HG03460 (cell line): ENCODE measurements around the gene RPP25L.

Experiments
- ATAC-seq: cut with Tn5 transposase; IDR thresholded peaks from one replicate; pipeline ENCODE4 v1.9.1; 2021; ENCODE audit not compliant: unreplicated experiment

Gene RPP25L

DNA sequence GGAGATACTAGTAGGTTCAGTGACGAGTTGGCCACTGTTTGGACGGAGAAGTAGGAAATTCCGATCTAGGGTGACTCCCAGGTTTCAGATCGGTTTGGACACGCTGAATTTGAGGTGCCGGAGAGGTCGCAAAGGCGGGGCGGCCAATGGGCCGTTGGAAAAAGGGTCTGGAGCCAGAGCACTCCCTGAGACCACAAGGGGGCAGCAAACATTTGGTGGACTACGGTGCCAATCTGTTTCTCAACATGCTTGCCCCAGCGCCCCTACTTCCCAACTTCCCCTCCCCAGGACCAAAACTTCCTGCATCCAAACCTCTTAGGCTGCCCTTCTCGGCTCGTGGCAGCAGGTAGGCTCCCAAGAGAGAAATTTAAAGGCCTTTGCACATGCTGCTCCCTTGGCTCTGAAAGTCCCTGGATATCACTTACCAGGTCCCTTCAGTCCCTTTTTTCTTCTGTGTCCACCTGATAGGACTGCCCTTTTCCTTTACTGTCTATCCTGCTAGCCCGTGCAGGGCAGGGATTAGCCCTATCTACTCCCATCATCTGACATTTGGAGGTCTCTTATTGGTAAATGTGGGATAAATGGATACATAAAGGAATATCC is 992 bp upstream of the RPP25L start:
- peak; percentile 43 for ATAC-seq

DNA sequence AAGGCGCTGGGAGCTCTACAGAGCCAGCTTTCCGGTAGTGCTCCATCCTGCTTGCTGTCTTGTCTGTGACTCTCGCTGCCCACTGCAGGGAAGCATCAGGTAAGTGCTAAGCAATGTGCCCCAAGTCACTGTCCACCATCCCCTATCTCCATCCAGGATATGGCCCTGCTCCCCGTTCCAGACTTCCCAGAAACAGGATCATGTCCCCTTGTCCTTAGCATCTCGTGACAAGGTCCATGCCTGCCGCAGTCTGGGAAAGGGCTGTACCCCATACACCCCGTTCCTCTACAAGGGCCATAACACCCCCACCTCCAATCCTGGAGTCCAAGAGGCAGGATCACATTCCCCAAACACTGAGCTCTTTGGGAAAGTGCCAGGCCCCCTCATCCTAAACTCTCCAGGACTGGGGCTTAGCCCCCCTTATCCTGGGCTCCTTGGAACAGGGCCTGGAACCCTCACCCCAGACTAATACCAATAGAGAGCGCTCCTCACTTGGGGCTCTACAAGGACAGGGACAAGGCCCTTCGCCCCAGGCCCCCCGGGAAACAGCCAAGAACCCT is 566 bp downstream of the RPP25L start:
- ATAC-seq, result no peak

DNA sequence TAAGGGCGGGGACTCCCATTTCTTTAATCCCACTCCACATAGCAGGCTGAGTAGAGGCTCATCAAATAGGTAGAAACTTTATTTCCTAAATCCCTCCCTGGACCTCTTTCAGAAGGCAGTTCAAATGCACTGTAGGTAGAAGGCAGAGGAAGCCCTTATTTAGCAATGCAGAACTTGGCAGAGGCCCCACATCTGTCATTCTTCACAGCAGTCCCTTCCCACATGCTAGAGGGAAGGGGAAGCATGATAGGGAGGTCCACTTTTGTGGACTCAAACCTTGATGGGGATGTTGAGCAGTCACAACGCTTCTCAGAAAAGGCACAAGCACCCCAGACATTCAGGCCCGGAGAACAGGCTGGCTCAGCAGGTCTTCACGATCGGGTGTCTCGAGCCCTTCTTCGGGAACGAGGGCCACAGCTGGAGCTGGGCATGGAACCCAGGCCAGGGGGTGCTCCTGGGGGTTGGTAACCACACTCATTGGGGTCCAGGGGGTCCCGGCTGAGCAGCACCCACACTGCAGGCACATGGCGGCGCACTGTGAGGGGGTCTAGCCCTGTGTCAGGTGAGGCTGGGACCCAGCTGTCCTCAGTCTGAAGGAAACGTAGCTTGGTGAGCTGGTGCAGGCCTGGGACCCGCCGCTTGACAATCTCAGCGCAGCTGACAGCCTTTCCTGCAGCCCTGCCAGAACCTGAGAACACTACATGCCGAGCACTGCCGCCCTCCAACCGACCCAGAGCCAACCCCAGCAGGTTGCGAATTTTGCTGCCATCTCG is 1.3 kb downstream of the RPP25L start:
- no peak for ATAC-seq

DNA sequence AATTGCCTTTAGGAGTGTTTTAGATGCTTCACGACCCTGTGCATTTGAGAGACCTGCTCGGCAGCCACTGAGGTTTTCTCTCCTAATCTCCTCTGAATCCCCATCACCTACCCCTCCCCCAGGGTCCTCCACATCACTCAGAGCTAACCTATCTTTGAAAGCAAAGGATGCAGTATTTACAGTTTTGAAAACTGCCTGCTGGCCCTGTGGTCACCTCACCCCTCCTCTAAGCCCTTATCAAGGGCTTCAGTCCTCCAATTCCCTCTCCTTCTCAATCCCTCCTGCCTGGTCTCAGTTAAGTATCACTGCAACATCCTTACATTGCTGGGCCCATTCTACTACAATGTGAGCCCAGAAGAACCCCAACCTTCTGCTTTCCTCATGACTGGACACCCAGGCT is 4.6 kb downstream of the RPP25L start:
- no peak for ATAC-seq

DNA sequence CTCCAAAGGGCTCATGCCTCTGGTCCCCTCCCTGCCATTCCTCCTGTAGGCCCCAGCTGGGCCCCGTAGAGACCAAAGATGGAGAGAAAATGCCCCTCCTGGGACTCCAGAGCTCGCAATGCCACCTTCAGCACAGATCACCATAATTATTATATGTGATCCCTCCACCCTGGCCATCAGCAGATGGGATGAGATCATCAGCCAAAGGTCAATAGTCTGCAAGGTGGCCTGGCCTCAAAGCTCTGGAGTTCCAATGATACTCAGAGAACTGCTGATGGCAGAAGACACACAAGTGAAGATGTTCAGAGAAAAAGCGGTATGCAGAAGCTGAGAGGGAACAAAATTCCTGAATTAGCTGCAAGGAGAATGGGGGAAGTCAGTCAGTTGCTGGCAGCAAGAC is 5.0 kb downstream of the RPP25L start:
- ATAC-seq, result no peak

DNA sequence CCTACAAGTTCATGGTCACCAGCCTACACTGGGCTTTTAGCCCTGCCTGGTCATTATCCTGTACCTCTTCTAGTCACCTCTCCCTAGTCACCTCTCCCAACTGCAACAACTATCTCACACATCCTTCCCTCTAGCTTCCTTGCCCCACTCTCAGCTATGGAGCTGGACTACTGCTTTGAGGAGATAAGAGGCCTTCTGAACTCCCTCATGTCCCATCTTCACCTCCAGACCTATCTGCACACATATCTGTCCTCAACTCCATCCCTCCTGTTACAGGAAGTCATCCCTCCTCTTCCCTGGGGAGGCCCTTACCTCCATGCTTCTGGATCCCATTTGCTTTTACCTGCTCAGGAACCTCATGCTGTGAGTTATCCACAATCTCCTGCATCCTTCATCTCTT is 5.7 kb downstream of the RPP25L start:
- ATAC-seq, result no peak

DNA sequence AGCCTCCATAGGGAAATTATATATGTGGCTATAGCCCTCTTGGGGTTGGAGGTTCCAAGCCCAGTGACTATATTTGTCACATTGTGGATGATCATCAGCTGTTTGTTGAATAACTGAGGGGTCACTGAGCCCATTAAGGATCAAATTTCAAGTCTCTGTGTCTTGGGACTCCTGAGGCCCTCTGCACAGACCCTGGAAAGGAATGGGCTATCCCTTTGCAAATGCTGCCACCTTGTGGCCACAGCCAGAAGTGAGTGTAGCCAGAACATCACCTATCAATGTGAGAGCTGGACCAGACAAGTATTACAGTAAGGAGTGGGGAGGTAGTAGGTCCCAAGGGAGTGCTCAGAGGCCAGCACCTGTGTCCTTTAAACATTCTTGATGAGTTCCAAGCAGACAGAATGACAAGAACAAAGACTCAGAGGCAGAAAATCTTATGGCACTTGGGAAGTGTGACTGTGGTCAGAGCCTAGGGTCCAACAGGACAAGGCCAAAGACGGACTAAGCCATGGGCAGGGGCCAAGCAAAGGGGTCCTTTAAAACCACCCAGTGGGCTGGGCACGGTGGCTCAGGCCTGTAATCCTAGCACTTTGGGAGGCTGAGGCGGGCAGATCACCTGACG is 8.2 kb downstream of the RPP25L start:
- ATAC-seq, result no peak

DNA sequence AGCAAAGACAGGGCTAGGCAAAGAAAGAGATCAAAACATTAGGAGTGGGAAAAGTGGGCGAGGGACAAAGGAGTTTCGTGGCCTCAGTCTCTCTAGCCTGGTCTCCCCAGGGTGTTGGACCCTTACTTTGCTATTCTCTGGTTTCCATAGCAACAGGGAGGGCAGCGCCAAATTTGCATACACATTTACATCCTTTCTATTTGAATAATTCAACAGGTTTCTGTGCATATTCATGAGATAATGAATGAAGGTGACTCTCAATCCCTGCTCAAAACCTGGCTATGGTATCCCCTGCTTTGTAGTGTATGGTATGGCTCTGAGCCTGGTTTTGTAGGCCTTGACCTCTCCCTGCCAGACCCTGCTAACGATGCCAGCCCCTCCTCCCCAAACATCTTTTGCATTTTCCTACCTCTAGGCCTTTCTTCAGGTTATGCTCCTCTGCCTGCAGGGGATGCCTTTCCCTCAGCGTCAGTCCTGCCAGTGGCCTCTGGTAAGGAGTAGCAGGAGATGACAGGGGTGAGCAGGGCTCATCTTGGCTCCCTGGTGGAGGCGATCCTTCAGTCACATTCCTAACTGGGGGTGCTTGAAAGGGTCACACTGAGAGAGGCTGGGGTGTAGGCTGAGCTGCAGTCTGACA is 9.8 kb downstream of the RPP25L start:
- no peak for ATAC-seq

DNA sequence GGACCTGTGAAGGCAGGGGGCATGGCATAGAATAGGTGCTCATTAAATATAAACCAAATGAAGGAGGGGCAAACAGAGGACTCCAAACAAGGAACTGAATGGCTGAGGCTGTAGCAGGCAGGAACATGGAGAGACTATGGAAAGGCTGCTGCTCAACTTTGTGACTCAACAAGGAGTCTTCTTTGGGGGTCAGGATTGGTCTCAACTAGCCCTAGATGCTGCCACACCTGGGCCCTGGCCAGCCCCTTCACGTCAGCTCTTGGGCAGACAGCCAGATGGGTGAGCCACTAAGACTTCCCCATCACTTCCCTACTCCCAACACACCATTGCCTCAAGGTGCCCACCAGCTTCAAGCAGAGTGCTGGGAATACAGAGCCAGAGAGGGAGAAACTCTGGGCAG is 11.0 kb downstream of the RPP25L start:
- no peak for ATAC-seq

DNA sequence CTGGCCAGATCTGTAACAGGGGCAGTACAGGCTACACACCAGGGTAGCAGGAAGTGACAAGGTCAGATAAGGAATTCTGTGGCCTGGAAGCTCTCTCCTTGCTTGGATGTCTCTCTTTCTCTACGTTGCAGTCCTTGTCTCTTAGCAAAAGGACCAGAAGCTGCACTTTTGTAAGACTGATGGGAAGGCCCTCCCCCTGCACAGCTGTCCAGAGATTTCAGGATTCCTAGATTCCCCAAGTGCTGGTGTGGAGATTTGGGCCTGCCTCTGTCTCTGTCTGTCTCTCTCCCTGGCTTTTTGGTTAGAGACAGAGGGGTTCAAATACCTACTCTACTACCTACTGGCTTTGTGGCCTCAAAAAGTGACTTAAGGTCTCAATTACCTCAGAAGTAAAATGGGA is 12.4 kb downstream of the RPP25L start:
- ATAC-seq, result no peak

DNA sequence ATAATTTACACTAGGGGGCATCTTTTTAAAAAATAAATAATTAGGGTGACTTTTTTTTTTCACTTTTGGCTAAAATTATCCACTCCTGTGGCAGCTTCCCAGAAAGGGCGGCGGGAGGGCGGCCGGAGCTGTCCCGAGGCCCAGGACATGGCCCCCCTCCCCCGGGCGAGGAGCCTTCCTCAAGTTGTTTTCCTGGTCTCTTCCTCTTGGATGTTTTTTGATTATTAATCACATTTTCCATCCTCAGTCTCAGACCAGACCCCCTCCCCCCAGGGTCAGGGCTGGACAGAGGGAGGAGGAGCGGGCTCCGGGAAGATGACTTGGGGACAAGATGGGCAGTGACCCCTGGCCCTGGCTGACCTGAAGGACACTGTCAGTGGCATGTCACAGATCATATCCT is 17.7 kb downstream of the RPP25L start:
- no peak for ATAC-seq

DNA sequence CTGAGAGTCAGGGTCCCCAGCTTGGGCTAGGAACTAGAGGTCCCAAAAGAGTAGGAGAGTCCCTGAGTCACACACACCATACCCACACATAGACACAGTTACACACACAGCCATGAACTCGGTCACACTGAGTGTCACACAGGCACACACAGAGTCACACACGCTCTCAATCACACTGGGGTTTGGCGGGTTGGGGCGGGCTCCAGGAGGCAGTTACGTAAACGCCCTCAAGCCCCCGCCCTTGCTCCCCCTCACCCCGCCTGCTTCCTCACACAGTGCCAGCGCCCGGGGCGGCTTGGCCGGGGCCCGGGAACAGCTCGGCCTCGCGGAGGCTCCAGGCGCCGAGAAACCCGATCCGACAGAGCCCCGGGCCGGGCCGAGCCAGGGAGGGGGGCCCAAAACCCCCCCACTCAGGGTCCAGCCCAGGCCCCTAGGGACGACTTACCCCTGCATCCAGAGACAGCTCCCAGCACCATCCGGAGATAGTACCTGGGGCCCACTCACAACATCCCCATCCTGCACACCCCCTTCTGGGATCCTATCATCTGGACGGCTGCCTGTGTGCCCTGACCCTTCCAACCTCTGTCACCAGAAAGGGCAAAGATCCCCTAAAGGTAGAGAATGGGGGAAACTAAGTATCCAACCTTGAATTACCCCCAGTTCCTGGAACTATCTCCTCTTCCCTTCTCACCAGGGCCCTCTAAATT is 18.8 kb downstream of the RPP25L start:
- ATAC-seq, result no peak

DNA sequence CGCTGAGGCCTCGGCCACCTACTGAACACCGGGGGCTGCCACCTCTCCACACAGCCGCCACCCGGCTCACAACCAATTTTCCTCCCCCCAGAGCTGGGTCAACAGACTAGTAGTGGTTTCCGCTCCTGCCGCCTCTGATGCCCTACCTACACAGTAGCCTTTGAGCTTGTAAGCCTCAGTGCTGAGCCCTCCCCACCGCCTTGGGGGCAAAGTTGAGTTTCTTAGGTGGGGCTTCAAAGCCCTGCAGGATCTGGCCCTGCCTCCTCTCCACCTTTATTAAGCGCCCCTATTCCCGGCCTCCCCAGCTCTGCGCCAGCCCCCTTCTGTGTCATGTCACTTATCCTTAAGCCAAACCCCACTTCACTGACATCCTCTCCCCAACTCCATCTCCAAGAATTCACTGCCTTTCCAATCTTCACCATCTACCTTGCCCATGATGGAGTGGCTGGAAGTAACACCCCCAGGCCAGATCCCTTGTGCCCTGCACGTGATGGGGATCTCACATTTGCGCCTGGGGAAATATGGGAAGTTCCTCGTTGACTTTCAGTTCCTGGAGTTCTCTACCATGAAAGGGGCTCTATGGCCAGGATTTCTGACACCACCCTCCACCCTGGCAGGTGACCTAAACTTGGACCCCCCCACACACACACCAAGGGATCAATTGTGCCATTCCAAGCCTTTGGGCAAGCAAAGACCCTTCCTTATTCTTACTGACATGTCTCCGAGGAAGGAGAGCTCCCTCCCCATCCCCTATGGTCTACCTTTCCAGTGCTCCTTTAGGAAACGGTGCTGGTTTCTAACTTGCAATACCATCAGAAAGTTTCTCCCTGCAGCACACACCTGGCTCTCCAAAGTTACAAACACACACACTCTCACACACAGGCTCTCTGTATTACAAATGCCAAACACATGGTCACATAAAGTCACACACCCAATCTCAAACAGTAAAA is 19.7 kb downstream of the RPP25L start:
- ATAC-seq, result no peak

DNA sequence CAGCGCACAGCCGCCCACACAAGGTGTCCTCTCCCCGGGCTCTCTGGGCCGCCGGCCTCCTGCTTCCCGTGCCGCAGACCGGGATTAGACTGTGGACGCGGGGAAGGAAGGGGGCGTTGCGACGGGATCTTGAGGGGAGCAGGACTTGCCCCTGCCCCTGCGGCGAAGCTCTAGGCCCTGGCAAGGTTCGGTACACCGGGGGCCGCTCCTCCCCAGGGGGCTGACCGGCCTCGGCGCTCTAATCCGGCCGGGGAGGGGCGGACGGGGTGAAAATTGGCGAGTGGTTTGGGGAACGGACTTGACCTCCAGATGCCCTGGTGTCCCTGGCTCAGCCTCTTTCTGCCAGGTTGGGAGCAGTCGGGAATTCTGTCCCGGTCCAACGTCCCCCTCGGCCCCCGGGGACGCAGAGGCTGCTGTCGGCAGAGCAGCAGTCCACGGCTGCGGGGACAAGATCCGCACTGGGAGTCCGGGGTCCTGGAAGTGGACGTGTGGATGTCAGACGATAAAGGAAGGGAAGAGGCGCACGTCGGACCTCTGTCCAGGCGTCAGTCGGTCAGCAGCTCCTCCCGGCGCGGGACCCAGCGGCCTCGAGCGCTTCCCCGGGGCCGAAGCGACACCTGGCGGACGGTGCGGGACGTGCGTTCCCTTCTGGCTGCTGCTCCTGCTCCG is 20.5 kb downstream of the RPP25L start:
- no peak for ATAC-seq

DNA sequence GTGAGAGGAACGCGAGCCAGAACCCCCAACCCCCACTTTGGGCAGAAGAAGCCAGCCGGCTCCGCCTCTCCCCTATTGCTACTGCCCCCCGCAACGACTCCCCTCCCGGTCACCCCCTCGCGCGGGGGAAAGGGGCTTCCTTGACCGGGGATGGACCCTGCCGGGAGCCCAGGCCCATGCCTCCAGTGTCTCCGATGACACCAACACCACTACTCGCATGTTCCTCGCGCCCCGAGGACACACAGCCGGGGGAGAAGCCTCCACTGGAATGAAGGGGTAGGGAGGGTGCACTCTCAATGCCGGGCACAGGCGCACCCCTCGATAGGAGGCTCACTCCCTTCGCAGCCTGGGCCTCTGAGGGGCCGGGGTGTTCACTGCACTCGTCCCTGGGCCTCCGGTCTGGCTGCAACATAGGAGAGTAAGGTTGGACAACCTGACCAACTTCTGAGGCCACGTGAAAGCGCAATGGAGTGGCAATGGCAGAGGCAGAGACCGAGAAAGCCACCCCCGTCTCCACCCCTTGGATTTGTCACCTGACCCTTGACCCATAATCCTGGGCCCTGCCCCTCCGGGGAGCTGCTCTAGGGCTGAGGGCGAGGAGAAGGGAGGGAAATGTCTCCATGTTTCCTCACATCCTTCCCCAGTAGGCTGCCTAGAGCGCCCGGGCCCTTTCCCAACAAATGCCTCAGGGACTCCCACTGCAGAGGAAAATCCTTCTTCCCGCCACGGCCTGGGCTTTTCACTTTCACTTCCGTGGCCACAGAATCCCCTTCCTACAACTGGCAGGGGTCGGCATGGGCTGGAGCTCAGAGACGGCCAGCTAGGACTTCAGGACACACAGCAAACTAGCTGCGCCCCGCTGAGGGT is 21.3 kb downstream of the RPP25L start:
- ATAC-seq, result no peak

DNA sequence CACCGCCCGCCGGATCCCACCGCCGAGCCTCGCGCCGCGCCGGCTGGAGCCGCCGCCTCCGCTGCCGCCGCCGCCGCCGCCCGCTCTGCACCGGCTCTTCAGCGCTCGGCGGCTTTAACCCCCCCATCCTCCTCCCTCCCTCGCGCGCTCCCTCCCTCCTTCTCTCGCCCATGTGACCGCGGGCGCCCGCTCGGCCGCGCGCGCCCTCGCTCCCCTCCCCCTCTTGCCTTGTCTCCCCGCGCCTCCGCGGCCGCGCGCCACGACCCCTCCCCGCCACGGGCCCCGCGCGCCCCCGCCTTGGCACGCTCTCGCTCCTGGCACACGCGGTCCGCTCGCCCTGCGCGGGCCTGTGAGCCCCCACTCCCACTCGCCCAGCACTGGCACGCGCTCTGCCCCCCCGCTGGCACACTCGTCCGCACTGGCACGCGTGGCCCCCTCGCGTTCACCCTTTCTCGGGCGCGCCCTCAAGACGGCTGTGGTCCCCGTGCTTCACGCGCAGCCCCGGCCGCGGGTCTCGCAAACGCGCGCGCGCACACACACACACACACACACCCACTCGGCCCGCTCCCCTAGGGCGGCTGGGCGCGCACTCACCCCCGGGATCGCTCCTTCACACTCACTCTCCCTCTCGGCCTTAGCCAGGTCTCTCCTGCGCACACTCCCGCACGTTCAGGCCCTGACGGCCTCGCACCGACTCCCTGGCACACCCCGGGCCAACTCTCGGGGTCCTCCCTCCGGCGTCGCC is 22.1 kb downstream of the RPP25L start, which contains the start of gene CNTFR:
TSS of gene CNTFR (minus strand) at position 89 of the 745 bp plus-strand sequence. CDS start 20,743 bp downstream, outside the sequence.
- no peak for ATAC-seq
